ENCODE results near the gene CDKN1B.

- no peak for TF ChIP-seq CTCF (IDR thresholded peaks at IDR 0.05; ENCODE audit: low read depth, low read length)
- TF ChIP-seq POLR2A (IDR thresholded peaks at IDR 0.05; ENCODE audit: extremely low read depth, insufficient read length), result no peak
- TF ChIP-seq MYC (IDR thresholded peaks at IDR 0.05; ENCODE audit: low read depth, low read length), result no peak
These were observed 30.7 kb upstream of the CDKN1B start for GRCh38 chr12:12686472-12686871.
